GM12892 (cell line): Measurements from ENCODE around the gene EHBP1.
A peak's percentile ranks its signal among the peaks of the same experiment; 100 is the strongest.

ENCODE experiments used
- DNase-seq: peaks from one replicate; pipeline ENCODE4 v3.0.0; 2011; ENCODE audit not compliant: insufficient read length
- FAIRE-seq: peaks from 2 replicates; lab custom pipeline; 2011; peaks lifted over from hg19 to GRCh38; lab: Jason Lieb, UNC
- POLR2A ChIP-seq: IDR thresholded peaks from 2 replicates; pipeline ENCODE4 v1.6.1; 2011; ENCODE audit warnings: low read depth, low read length, control low read depth
- POLR2AphosphoS5 ChIP-seq: IDR thresholded peaks from 2 replicates; pipeline ENCODE4 v1.6.1; 2011; ENCODE audit warnings: low read depth, low read length, control low read depth
- TAF1 ChIP-seq: IDR thresholded peaks from 2 replicates; pipeline ENCODE4 v1.6.1; 2011; ENCODE audit warnings: low read depth, mild to moderate bottlenecking, control low read depth, low read length, borderline replicate concordance

EHBP1 gene

GRCh38 chr2:62874881-62875383 lies 169.4 kb downstream of the EHBP1 start:
- no peak for DNase-seq
- TF ChIP-seq TAF1 (no peak), POLR2A (no peak), POLR2AphosphoS5 (no peak)
- FAIRE-seq = no peak

GRCh38 chr2:62881162-62881795 lies 175.8 kb downstream of the EHBP1 start:
- TF ChIP-seq TAF1 (no peak), POLR2AphosphoS5 (no peak), POLR2A (no peak)
- FAIRE-seq = peak; percentile 56
- no peak for DNase-seq

- FAIRE-seq (no peak), DNase-seq (no peak)
- no peak for TF ChIP-seq TAF1
- no peak for TF ChIP-seq POLR2A
- no peak for TF ChIP-seq POLR2AphosphoS5
Measured at GRCh38 chr2:62883629-62884028, 178.1 kb downstream of the EHBP1 start.

GRCh38 chr2:62884086-62884485 lies 178.6 kb downstream of the EHBP1 start:
- no peak for FAIRE-seq
- no peak for TF ChIP-seq POLR2A
- TF ChIP-seq TAF1 = no peak
- no peak for TF ChIP-seq POLR2AphosphoS5
- DNase-seq = no peak

- TF ChIP-seq POLR2A (no peak), TAF1 (no peak), POLR2AphosphoS5 (no peak)
- no peak for DNase-seq
- FAIRE-seq = no peak
Measured at GRCh38 chr2:62884514-62884913, 179.0 kb downstream of the EHBP1 start.

- TF ChIP-seq POLR2AphosphoS5 (no peak), TAF1 (no peak), POLR2A (no peak)
- DNase-seq (no peak), FAIRE-seq (no peak)
Measured at GRCh38 chr2:62894966-62895631, 189.6 kb downstream of the EHBP1 start.

- DNase-seq (no peak), FAIRE-seq (no peak)
Measured at GRCh38 chr2:62895632-62896009, 190.1 kb downstream of the EHBP1 start.

GRCh38 chr2:62897187-62897827 lies 191.8 kb downstream of the EHBP1 start:
- no peak for TF ChIP-seq TAF1
- no peak for TF ChIP-seq POLR2A
- no peak for TF ChIP-seq POLR2AphosphoS5
- DNase-seq (no peak), FAIRE-seq (no peak)

More at GRCh38 chr2:62895632-62896009, 190.1 kb downstream of the EHBP1 start:
- TF ChIP-seq POLR2AphosphoS5 = no peak
- no peak for TF ChIP-seq POLR2A
- no peak for TF ChIP-seq TAF1

- TF ChIP-seq POLR2AphosphoS5 = no peak
- TF ChIP-seq POLR2A = no peak
- no peak for TF ChIP-seq TAF1
- no peak for FAIRE-seq
- no peak for DNase-seq
Measured at GRCh38 chr2:62904344-62904743, 198.8 kb downstream of the EHBP1 start.

GRCh38 chr2:62908145-62908544 lies 202.6 kb downstream of the EHBP1 start:
- TF ChIP-seq POLR2AphosphoS5 = no peak
- TF ChIP-seq TAF1 = no peak
- no peak for TF ChIP-seq POLR2A
- FAIRE-seq = no peak

GRCh38 chr2:62913311-62913710 lies 207.8 kb downstream of the EHBP1 start:
- TF ChIP-seq POLR2A (no peak), POLR2AphosphoS5 (no peak), TAF1 (no peak)
- no peak for DNase-seq
- FAIRE-seq = no peak

More at GRCh38 chr2:62908145-62908544, 202.6 kb downstream of the EHBP1 start:
- no peak for DNase-seq

GRCh38 chr2:62919041-62919440 lies 213.5 kb downstream of the EHBP1 start:
- FAIRE-seq (no peak), DNase-seq (no peak)
- no peak for TF ChIP-seq POLR2AphosphoS5
- no peak for TF ChIP-seq TAF1
- no peak for TF ChIP-seq POLR2A
